Brain pericyte (primary cell): Measurements from ENCODE around the gene IGBP1.
"Not testable (repeated sequence)": the region's sequence is repeated elsewhere in the genome, so short reads cannot be mapped to it uniquely, and the experiment has no call there.

Source experiments
- DNase-seq: peaks from one replicate; pipeline ENCODE4 v3.0.0-alpha.2; 2012; ENCODE audit warnings: low read depth, low spot score

IGBP1 gene

GRCh38 chrX:70133303-70134115 lies at the start of gene IGBP1:
TSS of gene IGBP1 (plus strand) at chrX:70133447. CDS start at chrX:70133948, 501 bp downstream.
- peak; percentile 42 for DNase-seq

DNA sequence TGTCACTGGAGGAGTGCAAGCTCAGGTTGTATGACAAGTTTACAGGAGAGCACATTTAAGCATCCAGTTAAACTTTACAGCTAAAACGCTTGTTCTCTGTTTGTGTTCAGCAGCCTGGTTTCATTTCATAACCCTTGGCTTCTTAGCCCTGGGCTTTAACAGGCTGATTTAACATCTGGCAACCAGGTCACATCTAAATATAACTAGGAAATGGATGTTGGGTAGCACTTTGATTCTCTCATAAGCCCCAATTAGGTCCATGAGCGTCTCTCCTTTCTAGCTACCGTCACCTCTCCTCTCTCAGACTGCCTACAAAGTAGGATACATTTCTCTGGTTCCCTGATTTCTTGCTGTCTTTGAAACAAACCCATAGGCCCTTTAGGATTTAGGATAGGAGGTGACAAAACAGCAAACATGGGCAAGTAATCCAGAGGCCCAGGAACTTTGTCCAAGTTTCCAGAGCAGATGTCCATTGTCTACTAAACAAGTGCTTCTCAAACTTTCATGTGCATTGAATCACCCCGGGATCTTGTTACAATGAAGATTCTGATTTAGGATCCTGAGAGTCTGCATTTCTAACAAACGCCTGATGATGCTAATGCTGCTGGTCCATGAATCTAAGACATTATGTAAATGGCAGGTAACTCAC lies 48.5 kb upstream of the IGBP1 start:
- no peak for DNase-seq

- no peak for DNase-seq
Measured at GRCh38 chrX:70087857-70088630, 45.2 kb upstream of the IGBP1 start.

DNA sequence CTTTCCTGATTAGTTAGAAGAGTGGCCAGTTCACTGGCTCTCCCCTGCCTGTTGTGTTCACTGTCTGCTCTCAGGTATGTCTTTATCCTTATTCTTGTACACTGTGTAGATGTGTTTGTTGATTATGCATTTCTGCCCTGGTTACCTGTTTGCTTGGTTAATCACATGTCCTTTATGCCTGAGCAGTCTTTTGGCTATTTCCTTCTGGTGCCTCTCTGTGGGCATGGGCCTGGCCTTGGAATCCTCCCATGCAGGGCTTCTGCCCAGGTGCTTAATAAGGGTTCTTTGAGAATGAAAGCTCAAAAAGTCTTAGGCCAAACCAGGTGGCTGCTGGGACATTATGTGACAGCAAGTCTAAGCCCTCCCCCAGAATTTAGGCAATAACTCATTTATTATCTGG lies 44.5 kb upstream of the IGBP1 start:
- no peak for DNase-seq

- no peak for DNase-seq
Measured at GRCh38 chrX:70089604-70090297, 43.5 kb upstream of the IGBP1 start.

DNA sequence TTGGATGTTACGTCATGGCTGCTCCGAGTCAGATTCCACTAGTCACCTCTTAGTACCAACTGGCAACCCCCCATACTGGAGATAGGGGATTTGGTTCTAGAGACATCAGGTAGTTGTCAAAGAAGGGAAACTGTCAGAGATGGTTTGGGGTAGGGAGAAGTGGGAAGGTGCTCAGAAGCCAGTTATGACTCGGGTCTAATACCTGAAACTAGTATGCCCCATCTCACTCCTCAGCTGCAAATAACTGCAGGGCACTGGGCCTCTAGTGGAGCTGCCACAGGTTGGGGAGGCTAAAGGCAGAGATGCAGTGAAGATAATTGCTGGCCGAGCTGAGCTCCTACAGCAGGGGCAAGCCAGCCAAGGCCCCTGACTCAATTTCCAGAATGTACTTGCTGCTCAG lies 41.0 kb upstream of the IGBP1 start:
- DNase-seq = no peak

DNA sequence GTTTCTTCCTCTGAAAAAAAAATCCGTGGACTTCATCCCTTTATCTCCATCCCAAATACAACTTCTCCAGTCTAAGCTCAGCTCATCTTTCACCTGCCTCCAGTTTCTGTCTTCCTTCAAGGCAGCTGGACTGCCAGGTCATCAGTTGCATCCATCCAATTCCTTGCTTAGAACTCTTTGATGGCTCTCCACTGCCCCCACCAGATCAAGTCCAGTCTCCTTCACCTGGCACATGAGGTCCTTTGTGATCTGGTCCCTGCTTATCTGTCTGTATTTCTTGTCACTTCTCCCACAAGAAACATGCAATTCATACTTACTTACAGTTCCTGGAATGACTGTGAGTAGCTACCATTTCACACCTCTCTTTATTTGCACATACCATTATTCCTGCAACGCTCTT lies 37.2 kb upstream of the IGBP1 start:
- no peak for DNase-seq

- no peak for DNase-seq
Measured at GRCh38 chrX:70105229-70105628, 28.0 kb upstream of the IGBP1 start.

GRCh38 chrX:70111436-70112026 lies 21.7 kb upstream of the IGBP1 start:
- not testable (repeated sequence) for DNase-seq

DNA sequence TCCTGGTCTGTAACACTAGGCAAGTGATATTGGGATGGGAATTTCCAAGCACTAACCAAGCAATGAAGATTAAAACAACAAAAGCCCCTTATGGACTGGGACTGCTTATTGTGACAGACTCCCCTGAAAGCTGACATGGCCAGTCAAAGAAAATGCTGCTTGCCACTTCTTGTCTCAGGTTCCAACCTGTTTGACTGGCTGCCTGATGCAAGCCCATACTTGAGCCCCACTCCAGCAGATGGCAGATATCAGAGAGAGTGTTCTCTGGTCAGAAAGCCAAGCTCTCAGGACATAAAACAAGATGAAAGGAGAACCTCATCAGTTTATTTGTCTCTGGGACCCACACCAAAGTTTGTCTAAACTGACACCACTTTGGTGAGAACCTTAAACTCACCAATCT lies 15.5 kb upstream of the IGBP1 start:
- no peak for DNase-seq

DNA sequence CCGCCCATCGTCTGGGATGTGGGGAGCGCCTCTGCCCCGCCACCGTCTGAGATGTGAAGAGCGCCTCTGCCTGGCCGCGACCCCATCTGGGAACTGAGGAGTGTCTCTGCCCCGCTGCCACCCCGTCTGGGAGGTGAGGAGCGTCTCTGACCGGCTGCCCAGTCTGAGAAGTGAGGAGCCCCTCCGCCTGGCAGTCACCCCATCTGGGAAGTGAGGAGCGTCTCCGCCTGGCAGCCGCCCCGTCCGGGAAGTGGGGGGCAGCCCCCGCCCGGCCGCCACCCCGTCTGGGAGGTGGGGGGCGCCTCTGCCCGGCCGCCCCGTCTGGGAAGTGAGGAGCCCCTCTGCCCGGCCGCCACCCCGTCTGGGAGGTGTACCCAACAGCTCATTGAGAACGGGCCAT lies 10.2 kb upstream of the IGBP1 start:
- DNase-seq = not testable (repeated sequence)

- DNase-seq = no peak
Measured at GRCh38 chrX:70124678-70125077, 8.6 kb upstream of the IGBP1 start.

DNA sequence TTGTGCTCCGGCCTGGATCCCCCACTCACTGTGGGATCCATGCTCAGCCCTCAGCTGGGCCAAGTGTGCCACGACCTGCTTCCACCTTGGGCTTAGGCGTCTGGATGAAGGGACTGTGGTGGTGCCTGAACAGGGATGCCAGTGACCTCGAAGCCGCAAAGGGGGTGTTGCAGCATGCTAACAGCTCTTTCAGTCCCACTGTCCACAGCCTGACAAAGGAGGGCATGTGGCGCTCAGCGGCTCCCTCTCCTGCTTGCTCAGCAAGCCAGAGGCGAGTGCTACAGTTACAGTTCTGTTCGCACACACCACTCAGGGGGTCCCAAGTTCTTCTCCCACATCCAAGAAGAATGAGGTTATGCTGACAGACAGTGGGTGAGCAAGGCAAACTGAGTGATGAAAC lies 5.2 kb upstream of the IGBP1 start:
- DNase-seq = no peak

GRCh38 chrX:70129816-70130215 lies 3.4 kb upstream of the IGBP1 start:
- DNase-seq = no peak

GRCh38 chrX:70132224-70132623 lies 1.0 kb upstream of the IGBP1 start:
- DNase-seq = no peak

DNA sequence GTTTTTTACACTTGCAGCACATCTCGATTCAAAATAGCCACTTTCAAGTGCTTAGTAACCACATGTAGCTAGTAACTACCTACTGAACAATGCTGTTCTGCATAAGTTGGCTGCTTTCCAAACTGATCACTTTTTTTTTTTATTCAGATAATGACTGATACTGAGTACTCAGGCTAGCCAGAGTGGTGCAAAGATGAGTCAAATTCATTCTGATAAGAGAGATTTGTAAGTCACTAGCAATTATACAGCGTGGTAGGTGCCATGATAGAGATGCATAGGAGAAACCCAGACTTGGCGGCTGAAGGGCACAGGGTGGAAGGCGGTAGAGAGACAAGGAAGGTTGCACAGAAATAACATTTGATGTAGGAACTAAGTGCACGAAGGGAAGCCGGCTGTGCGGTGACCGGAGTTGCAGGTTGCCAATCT lies 357 bp upstream of the IGBP1 start:
- DNase-seq = peak; percentile 0

DNA sequence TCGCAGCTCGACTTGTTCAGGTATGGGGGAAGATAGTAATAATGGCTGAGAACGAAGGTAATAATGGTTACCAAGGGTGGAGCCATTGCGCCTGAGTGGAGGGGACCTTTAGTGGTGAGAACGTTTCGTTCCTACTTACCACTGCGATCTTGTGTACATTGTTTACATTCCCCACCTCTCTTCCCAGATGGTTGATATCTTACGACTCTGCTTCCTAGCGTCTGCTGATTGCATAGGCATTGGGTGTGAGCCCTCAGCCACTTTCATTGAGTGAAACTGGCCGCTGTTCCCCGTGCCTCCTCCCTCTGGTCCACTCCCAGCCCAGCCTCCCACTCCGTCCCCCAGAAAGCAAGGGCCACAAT lies 850 bp downstream of the IGBP1 start:
- no peak for DNase-seq

DNA sequence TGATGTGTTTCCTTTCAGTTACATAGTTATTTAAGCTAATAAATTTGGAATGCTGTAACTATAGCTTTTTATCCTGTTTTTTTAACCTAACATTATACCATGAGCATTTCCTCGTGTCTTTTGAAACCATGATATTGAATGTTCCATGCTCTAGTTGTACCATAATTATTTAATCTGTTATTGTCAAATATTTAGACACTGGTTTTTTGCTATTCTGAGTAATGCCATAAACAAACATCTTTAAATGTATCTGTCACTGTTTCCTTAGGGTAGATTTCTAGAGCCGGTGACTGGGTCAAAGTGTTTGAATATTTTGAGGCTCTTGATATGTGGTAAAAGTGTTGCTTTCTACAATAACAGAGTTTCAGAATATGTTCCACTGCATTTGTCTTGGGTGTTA lies 5.4 kb downstream of the IGBP1 start:
- DNase-seq = no peak

DNA sequence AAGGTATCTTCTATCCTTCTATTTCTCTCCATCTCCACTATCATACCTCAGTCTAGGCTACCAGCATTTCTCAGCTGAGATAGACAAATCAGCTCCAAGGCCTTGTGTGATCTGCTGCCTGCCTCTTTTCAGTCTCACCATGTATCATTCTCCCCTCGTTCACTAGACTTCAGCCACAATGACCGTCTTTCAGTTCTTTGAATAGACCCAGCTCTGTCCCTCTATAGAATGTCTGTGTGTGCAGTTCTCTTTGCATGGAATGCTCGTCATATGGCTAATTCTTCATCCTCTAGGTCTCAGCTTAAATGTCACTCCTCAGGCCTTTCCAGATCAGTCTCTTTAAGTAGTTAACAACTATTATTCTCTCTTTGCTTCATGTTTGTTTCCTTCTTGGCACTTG lies 6.5 kb downstream of the IGBP1 start:
- DNase-seq = no peak

GRCh38 chrX:70141373-70141772 lies 8.1 kb downstream of the IGBP1 start:
- no peak for DNase-seq
